GM23338 (cell line): ENCODE data around the gene ANGPTL7. TPM values are rescaled to one million over a fixed set of nuclear protein-coding genes. Genes with fewer than 3 reads are reported as not detected.

Experiments used
- ATAC-seq: fragments of 200-7000 bp; cut with Tn5 transposase; 3 replicates; pipeline ENCODE4 v1.9.1; 2020
- DNase-seq: peaks from one replicate; pipeline ENCODE4 v3.0.0-alpha.2; 2015; ENCODE audit warnings: low spot score
- H2AFZ ChIP-seq: fragments of 200-600 bp; sonication (generic); 2 replicates; pipeline ENCODE4 v1.8.0; 2016; ENCODE audit warnings: antibody characterized with exemption, mild to moderate bottlenecking, moderate library complexity
- H3F3A ChIP-seq: fragments of 200-600 bp; sonication (generic); replicated peaks from 2 replicates; pipeline ENCODE4 v1.8.0; 2017; ENCODE audit warnings: antibody characterized with exemption, mixed run types, low read depth
- H3K27ac ChIP-seq: fragments of 200-600 bp; sonication (generic); 2 replicates; pipeline ENCODE4 v1.6.1; 2016; ENCODE audit warnings: low read depth
- H3K27me3 ChIP-seq: fragments of 200-600 bp; sonication (generic); 2 replicates; pipeline ENCODE4 v1.8.0; 2016; ENCODE audit warnings: mild to moderate bottlenecking, mixed run types, moderate library complexity; ENCODE audit not compliant: insufficient read depth
- H3K36me3 ChIP-seq: fragments of 200-600 bp; sonication (generic); 2 replicates; pipeline ENCODE4 v1.8.0; 2016; ENCODE audit warnings: mild to moderate bottlenecking; ENCODE audit not compliant: insufficient read depth
- H3K4me1 ChIP-seq: fragments of 200-600 bp; sonication (generic); 2 replicates; pipeline ENCODE4 v1.8.0; 2016; ENCODE audit warnings: mild to moderate bottlenecking, moderate library complexity; ENCODE audit not compliant: insufficient read depth
- H3K4me2 ChIP-seq: fragments of 200-600 bp; sonication (generic); 2 replicates; pipeline ENCODE4 v1.7.1; 2017; ENCODE audit warnings: mixed run types
- H3K4me3 ChIP-seq: fragments of 200-600 bp; sonication (generic); 2 replicates; pipeline ENCODE4 v1.6.1; 2016; ENCODE audit warnings: mixed run types
- H3K79me2 ChIP-seq: fragments of 200-600 bp; sonication (generic); replicated peaks from 2 replicates; pipeline ENCODE4 v1.8.0; 2017; ENCODE audit warnings: mild to moderate bottlenecking; ENCODE audit not compliant: insufficient read depth
- H3K9me2 ChIP-seq: fragments of 200-600 bp; sonication (generic); 2 replicates; pipeline ENCODE4 v1.8.0; 2017; ENCODE audit not compliant: insufficient read depth
- H4K20me1 ChIP-seq: fragments of 200-600 bp; sonication (generic); replicated peaks from 2 replicates; pipeline ENCODE4 v1.8.0; 2017; ENCODE audit warnings: mild to moderate bottlenecking; ENCODE audit not compliant: insufficient read depth
- H3K27ac Mint-ChIP-seq: 2 replicates; pipeline ENCODE4 v1.8.0; 2020; ENCODE audit warnings: inconsistent platforms, mild to moderate bottlenecking, moderate library complexity, mixed read lengths
- H3K27me3 Mint-ChIP-seq: 3 replicates; pipeline ENCODE4 v1.8.0; 2022; ENCODE audit warnings: low read depth, mild to moderate bottlenecking, moderate library complexity, mixed read lengths, inconsistent platforms; ENCODE audit not compliant: insufficient read depth, poor library complexity
- H3K36me3 Mint-ChIP-seq: 3 replicates; pipeline ENCODE4 v1.8.0; 2021; ENCODE audit warnings: low read depth, mild to moderate bottlenecking, inconsistent platforms, moderate library complexity, mixed read lengths
- H3K4me1 Mint-ChIP-seq: 3 replicates; pipeline ENCODE4 v1.8.0; 2020; ENCODE audit warnings: mild to moderate bottlenecking, inconsistent platforms, mixed read lengths
- H3K4me3 Mint-ChIP-seq: 3 replicates; pipeline ENCODE4 v1.8.0; 2021; ENCODE audit warnings: moderate library complexity, mild to moderate bottlenecking, inconsistent platforms, mixed read lengths
- H3K9me3 Mint-ChIP-seq: 3 replicates; pipeline ENCODE4 v1.8.0; 2020; ENCODE audit warnings: moderate library complexity, mild to moderate bottlenecking, inconsistent platforms, mixed read lengths
- CTCF ChIP-seq, 2 experiments: fragments of 200-600 bp in 1 of 2; sonication (generic) in 1 of 2; conservative IDR thresholded peaks; 2 replicates each; pipeline versions ENCODE4 v1.5.1 to v1.6.1; 2016 to 2017; ENCODE audit warnings: antibody characterized with exemption in 2 of 2, low read depth in 2 of 2, mild to moderate bottlenecking in 2 of 2, moderate library complexity in 1 of 2
- EZH2 ChIP-seq: fragments of 200-600 bp; sonication (generic); IDR thresholded peaks from one replicate; pipeline ENCODE4 v1.8.0; 2017; ENCODE audit warnings: antibody characterized with exemption, mild to moderate bottlenecking, low read depth; ENCODE audit not compliant: unreplicated experiment
- EZH2phosphoT487 ChIP-seq: fragments of 200-600 bp; sonication (generic); IDR thresholded peaks from one replicate; pipeline ENCODE4 v1.8.1; 2018; ENCODE audit warnings: antibody characterized with exemption; ENCODE audit not compliant: unreplicated experiment
- STAT1 ChIP-seq: IDR thresholded peaks from one replicate; pipeline ENCODE4 v1.6.1; 2016; ENCODE audit warnings: antibody characterized with exemption; ENCODE audit not compliant: unreplicated experiment
- ZNF331 ChIP-seq: fragments of 250-450 bp; sonication (Bioruptor Pico); IDR thresholded peaks from 2 replicates; pipeline ENCODE4 v1.5.0; 2020; ENCODE audit warnings: low read depth, mild to moderate bottlenecking, moderate library complexity
- ZNF462 ChIP-seq: fragments of 250-450 bp; sonication (Bioruptor Pico); IDR thresholded peaks from 2 replicates; pipeline ENCODE4 v1.5.0; 2020; ENCODE audit warnings: mild to moderate bottlenecking, moderate library complexity
- polyA plus RNA-seq: library from polyadenylated mRNA; unstranded; fragments of >200 nt; fragmentation: Nextera tagmentation; extraction: Ambion mirVana; gene quantifications from 2 replicates; pipeline ENCODE4 v1.2.1, GENCODE V29; 2016
- total RNA-seq: library from RNA; depleted of rRNA; stranded (reverse); fragments of >200 nt; shearing (Covaris generic); gene quantifications from 2 replicates; pipeline ENCODE4 v1.2.3, GENCODE V29; 2014

Gene ANGPTL7
- total and polyA plus RNA-seq, 2 experiments from 2014 or later, result 0.13 TPM; not detected in 1

GRCh38 chr1:11142618-11143391, 46.4 kb upstream of the ANGPTL7 start (continued):
- TF ChIP-seq ZNF462, result no peak

GRCh38 chr1:11143401-11143800, 45.8 kb upstream of the ANGPTL7 start:
- Histone ChIP-seq H4K20me1 (no peaks in the 10 kb centered on the region; the same call in 1 of the 2 replicates), H3K79me2 (no peaks in the 10 kb centered on the region), H3K9me2 (no peaks in the 10 kb centered on the region), H3K27ac (no peak overlapping the region), H3K4me1 (peaks cover 4% of the 10 kb centered on the region; the same call in 1 of the 2 replicates), H3K27me3 (no peaks in the 10 kb centered on the region), H2AFZ (no peak overlapping the region), H3K36me3 (peaks cover 19% of the 10 kb centered on the region), H3F3A (peaks cover 4% of the 10 kb centered on the region; the same call in 1 of the 2 replicates), H3K4me3 (no peak overlapping the region), H3K4me2 (no peak overlapping the region)
- DNase-seq (no peak), ATAC-seq (no peak)
- peaks cover 21% of the 10 kb centered on the region; the same call in 2 of the 3 replicates for H3K4me1 Mint-ChIP-seq
- peaks cover 60% of the 10 kb centered on the region for H3K36me3 Mint-ChIP-seq
- no peak overlapping the region; the same call in 1 of the 2 replicates for H3K27ac Mint-ChIP-seq
- no peaks in the 10 kb centered on the region for H3K9me3 Mint-ChIP-seq
- no peak overlapping the region for H3K4me3 Mint-ChIP-seq
- no peaks in the 10 kb centered on the region for H3K27me3 Mint-ChIP-seq
- TF ChIP-seq ZNF331 (CRISPR knock-in tag) (no peak), CTCF (conservative IDR thresholded peaks at IDR 0.05; ENCODE audit: low read depth in 2 of 2) (no peak), ZNF462 (no peak), EZH2phosphoT487 (no peak), STAT1 (no peak), EZH2 (no peak)
